Ectodermal cell (in vitro differentiated cells): ENCODE results near the gene MAGI1.

Experiments used
- H3K27ac ChIP-seq: 2 replicates; pipeline ENCODE4 v1.7.0; 2013; ENCODE audit warnings: mild to moderate bottlenecking, low read depth, low read length; ENCODE audit not compliant: insufficient read depth, poor library complexity, severe bottlenecking
- H3K27me3 ChIP-seq: 2 replicates; pipeline ENCODE4 v1.7.0; 2013; ENCODE audit warnings: mild to moderate bottlenecking, low read length; ENCODE audit not compliant: insufficient read depth, control insufficient read depth, poor library complexity, severe bottlenecking
- H3K36me3 ChIP-seq: one replicate; pipeline ENCODE4 v1.7.0; 2013; ENCODE audit warnings: low read length; ENCODE audit not compliant: control insufficient read depth, insufficient read depth
- H3K4me1 ChIP-seq: one replicate; pipeline ENCODE4 v1.7.0; 2013; ENCODE audit warnings: low read length; ENCODE audit not compliant: control insufficient read depth, insufficient read depth
- H3K4me3 ChIP-seq: 2 replicates; pipeline ENCODE4 v1.7.0; 2013; ENCODE audit warnings: low read depth, low read length, control low read depth; ENCODE audit not compliant: insufficient read depth
- H3K9me3 ChIP-seq: 2 replicates; pipeline ENCODE4 v1.7.0; 2013; ENCODE audit warnings: mild to moderate bottlenecking, low read length, moderate library complexity; ENCODE audit not compliant: control insufficient read depth
- WGBS, 2 experiments: methylation state at CpG; one replicate each; pipeline ENCODE4 v1.1.7; 2013; ENCODE audit warnings: missing lambda C conversion rate in 2 of 2; 5-methylcytosine and 5-hydroxymethylcytosine counted together

MAGI1 gene

GRCh38 chr3:65779390-65779789 is 259.3 kb downstream of the MAGI1 start:
- Histone ChIP-seq H3K9me3 (no peaks in the 10 kb centered on the region), H3K27me3 (no peaks in the 10 kb centered on the region), H3K36me3 (no peaks in the 10 kb centered on the region), H3K4me3 (no peak overlapping the region), H3K27ac (no peak overlapping the region), H3K4me1 (no peaks in the 10 kb centered on the region)
- WGBS, 2 experiments = 73 to 97% methylated on average over 2 of the region's 2 CpGs

DNA sequence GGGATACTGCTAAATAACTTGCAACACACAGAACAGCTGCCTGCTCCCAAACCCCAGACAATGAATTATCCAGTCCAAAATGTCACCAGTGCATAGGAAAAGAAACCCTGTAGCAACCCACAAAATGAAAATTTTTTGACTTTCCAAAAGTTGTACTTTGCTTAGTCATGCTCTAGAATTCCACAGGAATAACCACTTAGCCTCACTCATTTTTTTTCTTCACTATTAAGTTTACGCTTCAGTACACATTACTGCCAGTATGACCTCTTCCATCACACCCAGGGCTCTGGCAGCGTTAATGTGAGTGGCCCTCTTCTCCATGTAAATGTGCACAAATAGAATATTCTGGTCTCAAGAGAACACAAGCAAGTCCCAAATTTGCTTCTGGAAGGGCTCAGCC is 259.8 kb downstream of the MAGI1 start:
- Histone ChIP-seq H3K4me1 (no peaks in the 10 kb centered on the region), H3K27ac (no peak overlapping the region), H3K27me3 (no peaks in the 10 kb centered on the region), H3K4me3 (no peak overlapping the region), H3K9me3 (no peaks in the 10 kb centered on the region), H3K36me3 (no peaks in the 10 kb centered on the region)
- WGBS, 2 experiments = 88 to 96% methylated on average over 2 of the region's 2 CpGs

GRCh38 chr3:65777050-65777449 is 261.7 kb downstream of the MAGI1 start:
- 88 to 93% methylated on average over 2 to 3 of the region's 3 CpGs for WGBS, 2 experiments
- no peaks in the 10 kb centered on the region for H3K4me1 ChIP-seq
- no peaks in the 10 kb centered on the region for H3K9me3 ChIP-seq
- H3K36me3 ChIP-seq = no peaks in the 10 kb centered on the region
- no peak overlapping the region for H3K27ac ChIP-seq
- no peak overlapping the region for H3K4me3 ChIP-seq
- no peaks in the 10 kb centered on the region for H3K27me3 ChIP-seq

DNA sequence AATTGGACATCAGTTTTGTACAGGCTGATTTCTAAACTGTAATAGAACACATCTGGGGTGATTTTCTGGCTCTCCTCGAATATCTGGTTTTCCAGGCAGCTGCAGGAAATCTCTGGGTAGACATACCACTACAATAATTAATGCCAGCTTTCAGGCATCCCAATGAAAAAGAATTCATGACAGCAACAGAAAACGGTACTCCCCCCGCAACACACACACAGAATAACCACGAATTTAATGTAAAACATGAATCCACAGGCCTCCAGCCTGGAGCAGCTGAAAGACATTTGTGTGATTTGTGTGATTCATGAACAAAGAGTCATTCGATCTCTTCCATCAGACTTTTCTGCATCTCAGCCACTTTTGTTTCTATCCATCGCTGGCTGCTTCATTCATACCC is 262.2 kb downstream of the MAGI1 start:
- Histone ChIP-seq H3K4me1 (no peaks in the 10 kb centered on the region), H3K4me3 (no peak overlapping the region), H3K27me3 (no peaks in the 10 kb centered on the region), H3K36me3 (no peaks in the 10 kb centered on the region), H3K9me3 (no peaks in the 10 kb centered on the region), H3K27ac (no peak overlapping the region)
- WGBS, 2 experiments = 80 to 82% methylated on average over 6 of the region's 6 CpGs

- H3K27me3 ChIP-seq = no peaks in the 10 kb centered on the region
- no peaks in the 10 kb centered on the region for H3K4me1 ChIP-seq
- no peaks in the 10 kb centered on the region for H3K36me3 ChIP-seq
- H3K27ac ChIP-seq = no peak overlapping the region
- no peak overlapping the region for H3K4me3 ChIP-seq
- no peaks in the 10 kb centered on the region for H3K9me3 ChIP-seq
Measured at GRCh38 chr3:65776081-65776480, 262.6 kb downstream of the MAGI1 start.

DNA sequence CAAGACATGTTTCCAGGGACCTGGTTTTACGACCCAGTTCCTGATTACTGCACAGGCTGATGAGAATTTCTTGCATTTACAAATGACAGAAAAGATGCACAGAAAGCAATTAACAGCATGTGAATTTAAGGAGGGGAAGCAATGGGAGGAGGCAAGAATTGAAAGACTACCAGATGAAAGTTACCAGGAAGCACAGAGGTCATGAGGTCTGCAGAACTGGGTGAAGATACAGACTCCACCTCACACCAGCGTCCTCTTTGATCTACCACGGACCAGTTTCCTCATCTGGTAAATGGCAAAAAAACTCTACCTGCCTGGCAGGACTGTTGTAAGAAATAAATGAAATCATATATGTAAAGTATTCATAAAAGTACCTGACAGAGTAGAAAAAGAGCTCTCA is 266.0 kb downstream of the MAGI1 start:
- Histone ChIP-seq H3K9me3 (no peaks in the 10 kb centered on the region), H3K27me3 (no peaks in the 10 kb centered on the region), H3K27ac (no peak overlapping the region), H3K4me1 (no peaks in the 10 kb centered on the region), H3K4me3 (no peak overlapping the region), H3K36me3 (no peaks in the 10 kb centered on the region)
- WGBS, 2 experiments = 85 to 90% methylated on average over 3 of the region's 3 CpGs

DNA sequence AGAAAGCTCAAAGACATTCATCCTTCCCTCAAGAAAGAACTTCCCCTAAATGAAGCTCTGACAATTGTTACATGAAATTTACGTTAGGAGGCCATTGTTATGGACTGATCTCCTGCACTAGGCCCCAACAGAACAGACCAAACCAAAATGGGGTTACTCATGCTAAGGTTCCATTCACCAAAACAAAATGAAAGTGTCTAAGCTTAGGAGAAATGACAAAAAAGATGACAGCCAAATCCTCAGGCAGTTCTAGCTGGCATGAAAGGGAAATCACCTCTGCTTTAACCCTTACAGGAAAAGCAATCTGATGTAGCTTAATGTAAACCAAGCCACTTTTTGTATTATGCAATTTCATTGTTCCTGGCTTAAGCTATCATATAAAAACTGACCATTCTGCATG is 271.2 kb downstream of the MAGI1 start:
- H3K4me3 ChIP-seq = no peak overlapping the region
- no peaks in the 10 kb centered on the region for H3K36me3 ChIP-seq
- no peak overlapping the region for H3K27ac ChIP-seq
- H3K4me1 ChIP-seq = peaks cover 5% of the 10 kb centered on the region
- 94 to 96% methylated on average over 1 of the region's 1 CpG for WGBS, 2 experiments
- H3K9me3 ChIP-seq = no peaks in the 10 kb centered on the region
- H3K27me3 ChIP-seq = no peaks in the 10 kb centered on the region

DNA sequence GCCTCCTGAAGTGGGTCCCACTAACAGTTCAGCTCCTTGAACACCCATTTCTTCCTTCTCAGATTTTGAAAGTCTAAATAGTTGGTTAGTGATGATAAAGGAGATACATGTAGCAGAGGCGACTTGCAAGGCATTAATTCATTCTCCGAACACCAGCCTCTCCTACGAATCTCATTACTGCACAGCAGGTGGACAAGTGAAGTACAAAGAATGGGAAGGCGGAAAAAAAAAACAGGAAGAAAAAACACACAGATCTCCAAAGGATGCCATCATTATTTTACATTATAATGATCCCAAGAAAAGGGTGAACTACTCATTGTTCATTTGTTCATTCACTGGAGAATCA is 276.5 kb downstream of the MAGI1 start:
- no peak overlapping the region for H3K27ac ChIP-seq
- H3K27me3 ChIP-seq = no peaks in the 10 kb centered on the region
- no peaks in the 10 kb centered on the region for H3K9me3 ChIP-seq
- H3K36me3 ChIP-seq = no peaks in the 10 kb centered on the region
- peaks cover 19% of the 10 kb centered on the region for H3K4me1 ChIP-seq
- WGBS, 2 experiments = 13 to 20% methylated on average over 1 to 4 of the region's 4 CpGs
- H3K4me3 ChIP-seq = no peak overlapping the region

- Histone ChIP-seq H3K27ac (no peak overlapping the region), H3K4me3 (no peak overlapping the region)
Measured at GRCh38 chr3:65761446-65762234, 277.1 kb downstream of the MAGI1 start.

DNA sequence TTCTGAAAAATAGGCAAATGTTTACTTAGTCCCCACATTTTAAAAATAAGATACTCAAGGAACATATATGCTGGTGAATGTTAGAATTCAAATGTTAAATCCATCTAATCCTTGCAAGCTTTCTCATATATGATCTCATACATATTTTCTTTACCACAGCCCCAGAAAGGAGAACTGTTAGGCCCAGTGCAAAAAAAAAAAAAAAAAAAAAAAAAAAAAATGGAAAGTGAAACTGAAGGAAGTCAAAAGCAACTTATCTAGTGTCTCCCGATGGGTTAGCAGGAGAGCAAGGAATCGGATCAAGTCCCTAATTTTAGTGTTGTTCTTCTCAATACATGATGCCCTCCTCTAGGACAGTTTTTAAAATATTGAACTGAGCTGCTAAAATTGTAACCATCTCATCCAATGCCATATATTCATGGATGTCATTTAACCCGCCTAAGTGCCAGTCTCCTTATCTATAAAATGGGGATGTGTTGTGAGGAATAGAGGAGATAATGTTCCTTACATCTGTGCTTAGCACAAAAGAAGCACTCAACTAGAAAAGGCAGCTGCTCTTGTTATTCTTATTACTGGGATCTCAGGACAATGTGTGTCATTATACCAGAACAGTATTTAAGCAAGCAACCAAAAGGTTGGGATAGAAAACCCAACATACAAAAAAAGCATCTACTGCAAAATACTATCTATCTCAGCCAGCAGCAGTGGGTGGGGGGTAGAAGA is 279.7 kb downstream of the MAGI1 start:
- 95 to 97% methylated on average over 2 to 3 of the region's 3 CpGs for WGBS, 2 experiments

More at GRCh38 chr3:65761446-65762234, 277.1 kb downstream of the MAGI1 start:
- WGBS, 2 experiments = 61 to 64% methylated on average over 8 to 9 of the region's 9 CpGs
- Histone ChIP-seq H3K36me3 (no peaks in the 10 kb centered on the region), H3K9me3 (no peaks in the 10 kb centered on the region), H3K4me1 (peaks cover 19% of the 10 kb centered on the region), H3K27me3 (no peaks in the 10 kb centered on the region)

More for the DNA sequence above, 279.7 kb downstream of the MAGI1 start:
- Histone ChIP-seq H3K4me3 (no peak overlapping the region), H3K9me3 (no peaks in the 10 kb centered on the region), H3K36me3 (no peaks in the 10 kb centered on the region), H3K27me3 (no peaks in the 10 kb centered on the region), H3K4me1 (peaks cover 19% of the 10 kb centered on the region), H3K27ac (no peak overlapping the region)
